ENCODE measurements around the gene PRKG1.

DNA sequence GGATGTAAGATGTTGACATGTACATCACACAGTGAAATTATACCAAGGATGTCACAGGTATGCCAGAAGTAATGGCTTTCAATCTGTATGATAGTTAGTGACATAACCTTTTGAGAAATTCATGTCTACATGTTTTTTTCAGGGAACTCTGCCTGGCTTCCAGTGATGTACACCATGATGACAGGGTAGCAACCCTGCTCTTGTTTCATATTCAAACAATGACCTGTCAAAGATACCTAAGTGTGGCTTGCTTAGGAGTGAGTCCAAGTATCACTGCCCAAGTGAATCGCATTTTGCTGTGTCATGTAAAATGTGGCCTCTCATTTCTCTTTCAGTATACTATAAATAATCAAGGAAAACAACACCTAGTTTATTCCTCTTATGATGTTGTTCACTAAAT is 1033.9 kb downstream of the PRKG1 start:
- no peak for TF ChIP-seq CTCF (conservative IDR thresholded peaks at IDR 0.05; ENCODE audit: low read depth, low read length)
- no peak for TF ChIP-seq EZH2 (IDR thresholded peaks at IDR 0.05; ENCODE audit: low read length, unreplicated experiment)
